Prostate gland (tissue), 2 donors: ENCODE data around the gene FASTK.

Experiments used
- CTCF ChIP-seq, 4 experiments: fragments of 200-600 bp in 2 of 4; fragments of 450-650 bp in 2 of 4; sonication (generic) in 2 of 4; IDR thresholded peaks; 1 replicate in 3 of 4; 2 replicates in 1 of 4; pipeline ENCODE4 v1.5.1; 2016 to 2019; ENCODE audit warnings: antibody characterized with exemption in 4 of 4, mild to moderate bottlenecking in 2 of 4, moderate library complexity in 2 of 4
- POLR2A ChIP-seq: fragments of 450-650 bp; IDR thresholded peaks from one replicate; pipeline ENCODE4 v1.6.1; 2016; ENCODE audit warnings: antibody characterized with exemption, mild to moderate bottlenecking
- POLR2AphosphoS5 ChIP-seq: sonication (generic); formaldehyde crosslinking; IDR thresholded peaks from one replicate; pipeline ENCODE4 v1.6.1; 2017; ENCODE audit warnings: antibody characterized with exemption

DNA sequence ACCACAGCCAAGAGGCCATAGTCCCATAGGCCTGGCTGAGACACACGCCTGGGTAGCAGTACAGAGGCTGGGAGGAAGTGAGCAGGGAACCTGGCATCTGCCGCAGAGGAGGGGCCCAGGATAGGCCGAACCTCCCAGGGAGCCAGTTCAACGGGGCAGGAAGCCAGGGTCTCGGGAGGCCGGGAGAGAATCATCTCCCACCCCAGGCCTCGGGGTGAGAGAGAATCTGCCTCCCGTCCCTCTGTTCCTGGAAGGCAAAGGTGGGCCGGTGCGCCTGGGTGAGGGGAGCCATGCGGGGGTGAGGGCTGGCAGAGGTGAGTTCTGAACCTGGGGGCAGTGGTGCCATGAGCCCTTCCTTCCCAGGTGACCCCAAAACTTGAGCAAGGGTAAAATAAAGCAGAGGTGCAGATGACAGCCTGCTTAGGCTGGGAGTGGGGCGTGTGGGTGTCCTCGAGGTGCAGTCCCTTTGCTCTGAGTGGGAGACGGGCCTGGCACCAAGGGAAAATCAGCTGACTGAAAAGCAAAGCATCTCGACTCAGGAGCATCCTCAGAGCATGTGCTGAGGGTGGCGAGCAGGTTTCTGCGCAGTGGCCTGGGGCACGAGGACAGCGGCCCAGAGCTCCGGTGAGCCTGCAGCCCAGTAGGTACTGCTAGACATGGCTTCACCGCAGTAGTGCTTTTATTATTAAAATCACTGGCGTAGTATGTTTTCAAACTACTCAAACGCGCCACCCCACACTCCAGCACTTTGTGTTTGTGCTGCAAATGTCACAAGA is 21.2 kb upstream of the FASTK start:
- TF ChIP-seq POLR2A (no peak), CTCF (IDR thresholded peaks at IDR 0.05) (no peak), POLR2AphosphoS5 (no peak)
